ENCODE results near the gene ATAD3C. TPM values are rescaled to one million over a fixed set of nuclear protein-coding genes. Genes with fewer than 3 reads are reported as not detected.
A peak's percentile ranks its signal among the peaks of the same experiment; 100 is the strongest.

ATAD3C gene
- total and polyA plus RNA-seq, 10 of the 15 experiments (the other 5 are each of a cell fraction or from before 2014, with no cell fraction given): 0.03 to 3.1 (median 0.86) TPM

DNA sequence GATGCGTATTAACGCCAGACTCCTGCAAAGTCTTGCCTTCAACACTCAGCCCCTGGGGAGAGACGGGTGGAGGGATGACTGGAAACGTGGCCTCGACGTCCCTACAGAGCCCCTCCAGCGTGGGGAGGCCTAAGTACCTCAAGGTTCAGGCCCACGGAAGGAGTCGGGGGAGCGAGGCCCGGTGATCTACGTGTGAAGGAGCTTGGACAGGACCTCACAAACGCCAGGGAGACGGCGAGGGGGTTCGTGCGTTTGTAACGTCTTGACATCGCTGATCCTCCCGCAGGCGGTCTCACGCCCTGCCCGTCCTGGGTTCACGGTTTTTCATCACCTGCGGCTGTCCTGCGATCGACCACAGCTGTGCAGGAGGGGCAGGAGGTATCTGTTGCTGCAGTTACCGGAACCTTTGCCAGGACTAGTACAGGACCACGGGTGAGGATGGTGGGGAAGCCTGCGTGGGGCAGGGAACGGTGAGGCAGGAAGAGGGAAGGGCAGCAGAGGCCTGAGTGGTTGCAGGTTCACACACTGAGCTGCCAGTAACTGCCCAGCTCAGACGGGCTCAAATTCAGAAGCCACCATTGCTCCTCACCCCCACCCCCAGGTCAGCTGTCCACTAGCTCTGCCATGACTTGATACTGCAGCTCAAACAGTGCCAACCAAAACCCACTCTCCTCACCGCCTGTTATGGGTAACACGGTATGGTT, 49.5 kb upstream of the ATAD3C start:
- in situ Hi-C loops (cut with MboI): loop anchor here (5.0 kb wide), 1 partner anchor 107 kb away; no protein-coding TSS in a partner anchor
- no peaks in the 10 kb centered on the region for H3K27me3 ChIP-seq (replicated peaks in 1 of 2; ENCODE audit: control insufficient read depth in 2 of 2, insufficient read depth in 2 of 2, low read length in 1 of 2)
- H3K36me3 ChIP-seq (ENCODE audit: control insufficient read depth in 2 of 2, insufficient read depth in 2 of 2, low read length in 1 of 2): peaks cover 20 to 33% of the 10 kb centered on the region in 2 experiments
- peak; percentile 64 for TF ChIP-seq POLR2A (IDR thresholded peaks at IDR 0.05; ENCODE audit: low read depth, low read length)
- TF ChIP-seq, protein P1, sequence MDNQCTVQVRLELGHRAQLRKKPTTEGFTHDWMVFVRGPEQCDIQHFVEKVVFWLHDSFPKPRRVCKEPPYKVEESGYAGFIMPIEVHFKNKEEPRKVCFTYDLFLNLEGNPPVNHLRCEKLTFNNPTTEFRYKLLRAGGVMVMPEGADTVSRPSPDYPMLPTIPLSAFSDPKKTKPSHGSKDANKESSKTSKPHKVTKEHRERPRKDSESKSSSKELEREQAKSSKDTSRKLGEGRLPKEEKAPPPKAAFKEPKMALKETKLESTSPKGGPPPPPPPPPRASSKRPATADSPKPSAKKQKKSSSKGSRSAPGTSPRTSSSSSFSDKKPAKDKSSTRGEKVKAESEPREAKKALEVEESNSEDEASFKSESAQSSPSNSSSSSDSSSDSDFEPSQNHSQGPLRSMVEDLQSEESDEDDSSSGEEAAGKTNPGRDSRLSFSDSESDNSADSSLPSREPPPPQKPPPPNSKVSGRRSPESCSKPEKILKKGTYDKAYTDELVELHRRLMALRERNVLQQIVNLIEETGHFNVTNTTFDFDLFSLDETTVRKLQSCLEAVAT (IDR thresholded peaks at IDR 0.05): 0 out of 2 replicates have a peak, but pooled peaks have one; percentile 16
- TF ChIP-seq POLR2AphosphoS2 (IDR thresholded peaks at IDR 0.05; ENCODE audit: low read depth, low read length): peak; percentile 43
- TF ChIP-seq POU2F2 (IDR thresholded peaks at IDR 0.05; ENCODE audit: borderline replicate concordance, low read depth, low read length): 0 out of 3 replicates have a peak, but pooled peaks have one; percentile 28
- TF ChIP-seq WRNIP1 (IDR thresholded peaks at IDR 0.05; ENCODE audit: borderline replicate concordance, low read depth, low read length): no peak
- 0 out of 2 replicates have a peak, but pooled peaks have one; percentile 26 for TF ChIP-seq LARP7 (IDR thresholded peaks at IDR 0.05)
- peak; percentile 31 for TF ChIP-seq PBX3 (IDR thresholded peaks at IDR 0.05; ENCODE audit: insufficient replicate concordance, low read depth, low read length)
- TF ChIP-seq BCL3 (IDR thresholded peaks at IDR 0.05; ENCODE audit: borderline replicate concordance, insufficient read depth, low read depth, low read length, poor library complexity, severe bottlenecking): peak; percentile 18
- no peak for TF ChIP-seq SMC3 (IDR thresholded peaks at IDR 0.05; ENCODE audit: borderline replicate concordance, low read length)
- TF ChIP-seq POLR2AphosphoS5 (IDR thresholded peaks at IDR 0.05; ENCODE audit: low read length): peak; percentile 65
- ChIA-PET CTCF (interaction anchor here (1.3 to 1.6 kb wide), 5 partner anchors 16 to 41 kb away, joined by 3 to 6 read pairs (median 4); partner anchors contain the start of gene AURKAIP1), SMC1A (ENCODE audit: uncharacterized antibody, unreplicated experiment) (interaction anchor here (0.7 to 0.9 kb wide), 2 partner anchors 37 to 42 kb away, joined by 3 read pairs; no protein-coding TSS in a partner anchor), POLR2A (interaction anchor here (0.6 to 2.1 kb wide), 5 partner anchors 10 to 38 kb away, joined by 3 to 17 read pairs (median 6); partner anchors contain the start of gene AURKAIP1), RAD21 (ENCODE audit: unreplicated experiment) (interaction anchor here (1.0 to 1.7 kb wide), 3 partner anchors 8 to 41 kb away, joined by 3 to 4 read pairs (median 3); no protein-coding TSS in a partner anchor)
- peak overlapping the region; percentile 78 for H3K27ac ChIP-seq (ENCODE audit: control insufficient read depth, insufficient read depth)
- peak overlapping the region; percentile 77 for H3K4me3 ChIP-seq
- H4K20me1 ChIP-seq (ENCODE audit: control insufficient read depth, insufficient read depth): no peaks in the 10 kb centered on the region; the same call in 1 of the 2 replicates
- peaks cover 26% of the 10 kb centered on the region for H3K4me1 ChIP-seq (ENCODE audit: control insufficient read depth, insufficient read depth, low read length)
- H3K4me2 ChIP-seq (ENCODE audit: control insufficient read depth, insufficient read depth): peak overlapping the region; percentile 73
- ATAC-seq (peak; percentile 7), DNase-seq (ENCODE audit: low read depth, low spot score) (no peak), FAIRE-seq (no peak)
- WGBS (ENCODE audit: insufficient coverage, insufficient replicate concordance, low lambda C conversion rate, missing lambda C conversion rate): under 1% methylated on average over 34 of the region's 34 CpGs
- peaks cover 58% of the 10 kb centered on the region for H3K79me2 ChIP-seq (ENCODE audit: control insufficient read depth, insufficient read depth, low read length)
- H3K9me3 ChIP-seq (replicated peaks; ENCODE audit: control insufficient read depth, insufficient read depth, low read length): no peaks in the 10 kb centered on the region
- peak overlapping the region; percentile 37 for H2AFZ ChIP-seq (ENCODE audit: control insufficient read depth, low read depth, low read length)
- peak overlapping the region; percentile 99 for H3K9ac ChIP-seq (ENCODE audit: control insufficient read depth, insufficient read depth, low read length)
- intact Hi-C loops (cut with micrococcal nuclease; ENCODE audit: unreplicated experiment): loop anchor here (2.0 kb wide), 2 partner anchors 41 to 51 kb away; partner anchors contain the start of gene DVL1
- TSS peak; percentile 79 for BruUV-seq (replicated peaks)

Measured in GM12878 (cell line).